H1 (cell line): Measurements from ENCODE around the gene ITGA11. TPM values are rescaled to one million over a fixed set of nuclear protein-coding genes. Genes with fewer than 3 reads are reported as not detected.

Experiments
- CTCF ChIA-PET: fragments of 300-600 bp; sonication (Branson Sonifier 250); formaldehyde crosslinking; loops from one replicate; lab custom pipeline; 2021; ENCODE audit not compliant: partially characterized antibody; lab: Charles Lee
- POLR2A ChIA-PET: fragments of 300-600 bp; sonication (Branson Sonifier 250); formaldehyde crosslinking; loops from one replicate; lab custom pipeline; 2021; ENCODE audit warnings: inconsistent platforms; ENCODE audit not compliant: partially characterized antibody; lab: Charles Lee
- DNase-seq, 2 experiments: peaks; one replicate each; pipeline versions ENCODE4 v3.0.0 to v3.0.0-alpha.2; 2010 to 2022; ENCODE audit warnings: low spot score in 2 of 2, low read depth in 1 of 2, mixed read lengths in 1 of 2
- FAIRE-seq: peaks from 2 replicates; lab custom pipeline; 2011; peaks lifted over from hg19 to GRCh38; lab: Jason Lieb, UNC
- H2AFZ ChIP-seq: 2 replicates; pipeline ENCODE4 v1.8.1; 2012; ENCODE audit warnings: low read length, inconsistent platforms
- H2AK5ac ChIP-seq: 2 replicates; pipeline ENCODE4 v1.6.1; 2013; ENCODE audit warnings: low read depth, low read length
- H2BK120ac ChIP-seq: replicated peaks from 2 replicates; pipeline ENCODE3; 2013; ENCODE audit warnings: low read depth, low read length, inconsistent platforms
- H2BK12ac ChIP-seq: 2 replicates; pipeline ENCODE4 v1.6.1; 2013; ENCODE audit warnings: low read depth, low read length
- H2BK15ac ChIP-seq: 2 replicates; pipeline ENCODE4 v1.6.1; 2013; ENCODE audit warnings: low read length
- H2BK20ac ChIP-seq: 2 replicates; pipeline ENCODE4 v1.6.1; 2013; ENCODE audit warnings: low read length
- H2BK5ac ChIP-seq: 2 replicates; pipeline ENCODE4 v1.6.1; 2013; ENCODE audit warnings: low read depth, low read length
- H3K14ac ChIP-seq: 2 replicates; pipeline ENCODE4 v1.6.1; 2013; ENCODE audit warnings: inconsistent platforms; ENCODE audit not compliant: insufficient read length
- H3K18ac ChIP-seq: 2 replicates; pipeline ENCODE4 v1.6.1; 2013; ENCODE audit warnings: low read length; ENCODE audit errors: extremely low read depth
- H3K23ac ChIP-seq: 2 replicates; pipeline ENCODE4 v1.6.1; 2013; ENCODE audit warnings: inconsistent platforms; ENCODE audit not compliant: insufficient read length
- H3K23me2 ChIP-seq: 2 replicates; pipeline ENCODE4 v1.6.1; 2013; ENCODE audit warnings: low read depth, low read length
- H3K27ac ChIP-seq: 2 replicates; pipeline ENCODE4 v1.6.1; 2011; ENCODE audit warnings: low read depth, low read length, inconsistent platforms
- H3K27me3 ChIP-seq, 4 experiments: replicated peaks in 1 of 4; 1 replicate in 1 of 4; 2 replicates in 3 of 4; pipeline versions ENCODE4 v1.6.1 to v1.8.1; 2011 to 2013; ENCODE audit warnings: low read length in 3 of 4, mild to moderate bottlenecking in 3 of 4, inconsistent platforms in 2 of 4, mixed read lengths in 2 of 4, moderate library complexity in 1 of 4; ENCODE audit not compliant: control insufficient read depth in 3 of 4, insufficient read depth in 3 of 4; ENCODE audit errors: extremely low read depth in 1 of 4
- H3K36me3 ChIP-seq, 4 experiments: 2 replicates each; pipeline versions ENCODE4 v1.6.1 to v1.8.1; 2011 to 2013; ENCODE audit warnings: mild to moderate bottlenecking in 4 of 4, low read length in 3 of 4, moderate library complexity in 2 of 4, control low read depth in 1 of 4, inconsistent platforms in 1 of 4; ENCODE audit not compliant: insufficient read depth in 4 of 4, control insufficient read depth in 2 of 4
- H3K4ac ChIP-seq: replicated peaks from 2 replicates; pipeline ENCODE3; 2013; ENCODE audit warnings: low read length, low read depth, mixed read lengths, inconsistent platforms; ENCODE audit not compliant: insufficient read length
- H3K4me1 ChIP-seq, 4 experiments: replicated peaks in 1 of 4; 1 replicate in 1 of 4; 2 replicates in 3 of 4; pipeline versions ENCODE4 v1.6.1 to v1.8.1; 2011 to 2013; ENCODE audit warnings: low read length in 3 of 4, inconsistent platforms in 2 of 4, mixed read lengths in 1 of 4; ENCODE audit not compliant: insufficient read depth in 4 of 4, control insufficient read depth in 3 of 4
- H3K4me2 ChIP-seq, 2 experiments: 2 replicates each; pipeline versions ENCODE4 v1.6.1 to v1.8.1; 2011 to 2013; ENCODE audit warnings: low read depth in 2 of 2, low read length in 2 of 2, control low read depth in 1 of 2, inconsistent platforms in 1 of 2, mild to moderate bottlenecking in 1 of 2; ENCODE audit not compliant: insufficient read depth in 1 of 2
- H3K4me3 ChIP-seq, 4 experiments: fragments of 200-600, 300-600 bp in 1 of 4; sonication (generic), shearing (Covaris generic), sonication (Bioruptor Twin) in 1 of 4; 2 replicates each; pipeline versions ENCODE4 v1.5.1 to v1.8.1; 2011 to 2016; ENCODE audit warnings: low read length in 4 of 4, low read depth in 3 of 4, control low read depth in 2 of 4, inconsistent platforms in 2 of 4, mild to moderate bottlenecking in 2 of 4, mixed read lengths in 1 of 4, moderate library complexity in 1 of 4; ENCODE audit not compliant: insufficient read depth in 2 of 4; ENCODE audit errors: extremely low read depth in 1 of 4
- H3K56ac ChIP-seq: replicated peaks from 2 replicates; pipeline ENCODE3; 2013; ENCODE audit warnings: low read depth, mild to moderate bottlenecking, mixed read lengths, low read length, inconsistent platforms; ENCODE audit not compliant: insufficient read length
- H3K79me1 ChIP-seq: 2 replicates; pipeline ENCODE4 v1.6.1; 2013; ENCODE audit warnings: low read depth, low read length, control low read depth
- H3K79me2 ChIP-seq, 2 experiments: 2 replicates each; pipeline versions ENCODE4 v1.6.1 to v1.8.1; 2012 to 2013; ENCODE audit warnings: low read length in 2 of 2, mild to moderate bottlenecking in 2 of 2, inconsistent platforms in 1 of 2; ENCODE audit not compliant: insufficient read depth in 2 of 2, control insufficient read depth in 1 of 2
- H3K9ac ChIP-seq, 4 experiments: replicated peaks in 1 of 4; 1 replicate in 1 of 4; 2 replicates in 3 of 4; pipeline versions ENCODE4 v1.6.1 to v1.8.1; 2011 to 2013; ENCODE audit warnings: low read depth in 3 of 4, low read length in 3 of 4, control low read depth in 2 of 4, mild to moderate bottlenecking in 2 of 4, moderate library complexity in 2 of 4, inconsistent platforms in 1 of 4; ENCODE audit errors: extremely low read depth in 1 of 4
- H3K9me3 ChIP-seq, 2 experiments: 2 replicates each; pipeline versions ENCODE4 v1.6.1 to v1.8.1; 2012 to 2013; ENCODE audit warnings: mild to moderate bottlenecking in 2 of 2, moderate library complexity in 2 of 2, control low read depth in 1 of 2, inconsistent platforms in 1 of 2, low read depth in 1 of 2, low read length in 1 of 2, mixed read lengths in 1 of 2; ENCODE audit not compliant: insufficient read depth in 2 of 2
- H4K20me1 ChIP-seq, 2 experiments: replicated peaks in 1 of 2; 2 replicates each; pipeline versions ENCODE3 to v1.8.1; 2011 to 2013; ENCODE audit warnings: inconsistent platforms in 2 of 2, low read length in 2 of 2, mild to moderate bottlenecking in 1 of 2; ENCODE audit not compliant: insufficient read depth in 2 of 2, control insufficient read depth in 1 of 2
- H4K5ac ChIP-seq: 2 replicates; pipeline ENCODE4 v1.6.1; 2013; ENCODE audit warnings: low read length, low read depth, mixed read lengths, inconsistent platforms; ENCODE audit not compliant: insufficient read length
- H4K8ac ChIP-seq: 2 replicates; pipeline ENCODE4 v1.8.0; 2013; ENCODE audit warnings: mild to moderate bottlenecking, moderate library complexity, low read length, inconsistent platforms; ENCODE audit not compliant: insufficient read depth; ENCODE audit errors: extremely low read depth
- H4K91ac ChIP-seq: replicated peaks from 2 replicates; pipeline ENCODE3; 2013; ENCODE audit warnings: low read length, mixed read lengths, inconsistent platforms; ENCODE audit not compliant: insufficient read length
- ATF2 ChIP-seq: IDR thresholded peaks from 2 replicates; pipeline ENCODE4 v1.6.1; 2012; ENCODE audit warnings: low read length, inconsistent platforms
- BCL11A ChIP-seq, 2 experiments: IDR thresholded peaks; one replicate each; pipeline ENCODE4 v1.6.1; 2011; ENCODE audit warnings: low read depth in 2 of 2, low read length in 2 of 2, mild to moderate bottlenecking in 2 of 2
- CEBPB ChIP-seq: IDR thresholded peaks from 2 replicates; pipeline ENCODE4 v1.6.1; 2012; ENCODE audit warnings: low read depth, low read length
- CTCF ChIP-seq, 3 experiments: IDR thresholded peaks; 1 replicate in 2 of 3; 2 replicates in 1 of 3; pipeline versions ENCODE4 v1.5.1 to v1.6.1; 2011; ENCODE audit warnings: low read length in 3 of 3, mild to moderate bottlenecking in 3 of 3, inconsistent platforms in 2 of 3, low read depth in 1 of 3, moderate library complexity in 1 of 3; ENCODE audit not compliant: insufficient read depth in 1 of 3; ENCODE audit errors: control extremely low read depth in 1 of 3
- E2F6 ChIP-seq: IDR thresholded peaks from 2 replicates; pipeline ENCODE4 v1.6.1; 2012; ENCODE audit warnings: inconsistent platforms
- JUN ChIP-seq: IDR thresholded peaks from 2 replicates; pipeline ENCODE4 v1.6.1; 2011; ENCODE audit warnings: low read depth, mild to moderate bottlenecking, improper control_type of control experiment, low read length
- TBP ChIP-seq: IDR thresholded peaks from 2 replicates; pipeline ENCODE4 v1.6.1; 2011; ENCODE audit warnings: low read depth, low read length, improper control_type of control experiment
- ZNF274 ChIP-seq: IDR thresholded peaks from 2 replicates; pipeline ENCODE4 v1.7.0; 2012; ENCODE audit warnings: low read length, borderline replicate concordance; ENCODE audit errors: extremely low read depth
- WGBS, 2 experiments: shearing (Covaris generic) in 1 of 2; methylation state at CpG; one replicate each; pipeline versions ENCODE4 v1.1.6 to v1.1.7; 2013 to 2015; ENCODE audit warnings: low lambda C conversion rate in 2 of 2, mixed read lengths in 2 of 2, inconsistent platforms in 1 of 2, low coverage in 1 of 2, missing lambda C conversion rate in 1 of 2; ENCODE audit not compliant: insufficient replicate concordance in 2 of 2, insufficient coverage in 1 of 2, insufficient read length in 1 of 2; ENCODE audit errors: extremely low coverage in 1 of 2, missing lambda C conversion rate in 1 of 2; 5-methylcytosine and 5-hydroxymethylcytosine counted together
- polyA plus RNA-seq, 7 experiments: library from polyadenylated mRNA; depleted of rRNA in 3 of 7; stranded (reverse) in 5 of 7; unstranded in 2 of 7; fragments of >200 nt in 5 of 7; fragments of 200-250 nt in 2 of 7; gene quantifications; 1 replicate in 5 of 7; 2 replicates in 1 of 7; 4 replicates in 1 of 7; pipeline versions ENCODE4 v1.2.1 to v1.2.3, GENCODE V29; 2011 to 2013; ENCODE audit warnings: missing spikeins in 2 of 7, mixed read lengths in 2 of 7
- total RNA-seq: library from RNA; stranded (reverse); fragmentation: NEBNext Ultra II Directional; extraction: Animal tissue kit (Norgen Biotek cat#: 25700); gene quantifications from 2 replicates; pipeline ENCODE4 v1.2.1, GENCODE V29; 2021

Gene ITGA11
- total and polyA plus RNA-seq, 2 of the 8 experiments (the other 6 are each of a cell fraction or from before 2014, with no cell fraction given), result 0.05 to 0.06 TPM

GRCh38 chr15:68299436-68299835 lies 132.5 kb downstream of the ITGA11 start:
- peaks cover 0 to 6% of the 10 kb centered on the region in 2 experiments; a peak in 1 of 4 replicates for H3K79me2 ChIP-seq
- no peak overlapping the region for H3K56ac ChIP-seq
- H3K27ac ChIP-seq, result no peak overlapping the region
- CTCF ChIA-PET, result interaction anchor here (1.0 to 11.3 kb wide), 3 partner anchors 5 to 47 kb away, joined by 4 to 85 read pairs (median 6); no protein-coding TSS in a partner anchor
- peaks cover 0 to 2% of the 10 kb centered on the region in 2 experiments for H4K20me1 ChIP-seq
- H4K5ac ChIP-seq, result no peak overlapping the region
- 0 out of 8 replicates have a peak, but pooled peaks cover 0 to 3% (median 1%) of the 10 kb centered on the region in 4 experiments for H3K36me3 ChIP-seq
- peaks cover 0 to 9% (median 5%) of the 10 kb centered on the region in 4 experiments; a peak in 6 of 7 replicates for H3K4me1 ChIP-seq
- no peak overlapping the region for H3K23ac ChIP-seq
- no peak overlapping the region for H2BK12ac ChIP-seq
- no peak overlapping the region for H3K4ac ChIP-seq
- no peak overlapping the region for H4K8ac ChIP-seq
- no peak overlapping the region for H3K14ac ChIP-seq
- no peak overlapping the region for H4K91ac ChIP-seq
- H3K4me2 ChIP-seq, result no peak overlapping the region
- no peak overlapping the region for H2BK15ac ChIP-seq
- H3K4me3 ChIP-seq, result no peak overlapping the region
- no peak overlapping the region for H2AK5ac ChIP-seq
- no peaks in the 10 kb centered on the region for H3K9me3 ChIP-seq
- WGBS, 2 experiments, result 95% methylated on average over 5 of the region's 5 CpGs; no CpG with 5 or more reads in 1 of the 2 experiments
- no peak overlapping the region for H2BK5ac ChIP-seq
- FAIRE-seq, result no peak
- H2AFZ ChIP-seq, result no peak overlapping the region
- H3K23me2 ChIP-seq, result no peaks in the 10 kb centered on the region; the same call in 1 of the 2 replicates
- H3K79me1 ChIP-seq, result no peaks in the 10 kb centered on the region
- no peak overlapping the region for H2BK20ac ChIP-seq
- H3K18ac ChIP-seq, result no peak overlapping the region
- POLR2A ChIA-PET, result interaction anchor here (0.9 to 2.2 kb wide), 6 partner anchors 8 to 74 kb away, joined by 3 to 8 read pairs (median 4); partner anchors contain the start of gene FEM1B
- no peaks in the 10 kb centered on the region for H3K27me3 ChIP-seq
- H3K9ac ChIP-seq, result no peak overlapping the region
- no peak overlapping the region for H2BK120ac ChIP-seq
- DNase-seq, result no peak
- TF ChIP-seq TBP (no peak), JUN (no peak), CTCF (IDR thresholded peaks at IDR 0.05; ENCODE audit: control extremely low read depth in 1 of 3, insufficient read depth in 1 of 3, low read depth in 1 of 3, low read length in 3 of 3) (no peak), ZNF274 (no peak), BCL11A (IDR thresholded peaks at IDR 0.05; ENCODE audit: low read depth in 2 of 2, low read length in 2 of 2) (no peak), CEBPB (no peak), E2F6 (no peak), ATF2 (no peak)
